Stimulated activated CD8-positive, alpha-beta memory T cell treated with anti-CD3 and anti-CD28 coated beads, Interleukin-7, amount 100 ng/mL, for 24 hours (primary cell): Measurements from ENCODE around the gene RPS3.

ENCODE experiments used
- DNase-seq: peaks from one replicate; pipeline ENCODE4 v3.0.0-alpha.2; 2020; ENCODE audit warnings: low read depth

Gene RPS3

GRCh38 chr11:75435571-75435925, 36.2 kb downstream of the RPS3 start:
- DNase-seq = no peak

DNA sequence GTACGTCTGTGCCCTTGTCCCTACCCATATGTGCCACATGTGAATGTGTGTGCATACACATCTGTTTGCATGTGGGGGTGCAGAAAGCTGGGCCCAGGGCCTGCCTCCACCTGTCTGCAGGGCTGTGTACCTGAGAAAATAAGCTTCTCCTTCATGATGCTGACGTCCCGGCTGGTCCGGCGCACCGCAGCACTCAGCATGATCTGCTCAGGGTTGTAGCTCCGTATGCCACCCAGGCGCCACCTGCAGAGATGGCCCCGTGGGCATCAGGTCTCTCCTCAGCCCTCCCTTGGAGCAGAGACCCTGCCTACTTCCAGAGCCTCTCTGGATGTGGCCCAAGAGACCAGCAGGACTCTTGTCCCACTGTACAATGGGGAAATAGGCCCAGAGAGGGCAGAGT, 37.5 kb downstream of the RPS3 start:
- no peak for DNase-seq

DNA sequence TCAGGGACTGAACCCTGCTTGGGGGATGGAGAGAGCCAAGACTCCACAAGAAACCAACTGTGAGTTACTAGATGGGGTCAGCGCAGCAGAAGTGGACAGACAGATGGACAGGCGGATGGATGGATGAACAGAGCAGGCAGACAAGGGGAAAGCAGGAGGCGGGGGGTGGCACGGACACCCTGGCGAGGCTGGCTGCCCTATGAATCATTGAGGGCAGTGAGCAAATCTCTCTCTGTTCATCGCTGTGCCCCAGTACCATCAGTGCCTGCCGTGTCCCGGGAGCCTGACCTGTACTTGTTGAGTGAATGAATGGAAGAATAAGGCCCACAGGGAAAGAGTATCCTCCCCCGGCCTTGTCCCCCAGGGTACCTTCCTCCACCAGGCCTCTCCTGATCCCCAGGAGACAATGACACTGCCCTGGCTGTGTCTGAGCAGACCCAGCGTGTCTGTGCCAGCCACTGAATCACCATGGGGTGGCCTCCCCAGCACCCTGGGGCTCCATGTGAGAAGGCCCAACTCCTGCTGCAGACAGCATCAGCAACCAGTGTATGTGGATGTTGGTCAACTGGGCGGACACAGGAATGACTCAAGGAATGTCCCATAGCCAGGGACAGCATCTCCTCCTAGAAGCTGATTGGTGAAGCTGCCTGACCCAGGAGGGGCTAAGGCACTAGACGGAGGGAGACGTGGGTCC, 38.8 kb downstream of the RPS3 start:
- DNase-seq = no peak

DNA sequence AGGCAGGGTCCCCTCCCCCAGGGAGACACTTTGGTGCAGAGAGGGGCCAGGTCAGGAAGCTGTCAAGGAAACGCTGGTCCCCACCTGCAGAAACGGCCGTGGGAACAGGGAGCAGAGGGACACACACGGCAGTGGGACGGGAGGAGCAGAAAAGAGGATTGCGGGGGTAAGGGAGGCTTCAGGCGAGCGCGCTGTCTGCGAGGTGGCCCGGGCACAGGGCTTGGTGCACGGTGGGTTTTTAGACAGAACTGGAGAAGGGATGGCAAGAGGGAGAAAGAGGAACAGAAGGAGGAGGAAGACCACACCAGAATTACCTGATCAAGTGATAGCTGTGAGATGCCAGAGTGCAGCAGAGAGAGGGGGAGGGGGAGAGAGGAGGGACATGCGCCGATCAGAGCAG, 39.7 kb downstream of the RPS3 start:
- no peak for DNase-seq

DNA sequence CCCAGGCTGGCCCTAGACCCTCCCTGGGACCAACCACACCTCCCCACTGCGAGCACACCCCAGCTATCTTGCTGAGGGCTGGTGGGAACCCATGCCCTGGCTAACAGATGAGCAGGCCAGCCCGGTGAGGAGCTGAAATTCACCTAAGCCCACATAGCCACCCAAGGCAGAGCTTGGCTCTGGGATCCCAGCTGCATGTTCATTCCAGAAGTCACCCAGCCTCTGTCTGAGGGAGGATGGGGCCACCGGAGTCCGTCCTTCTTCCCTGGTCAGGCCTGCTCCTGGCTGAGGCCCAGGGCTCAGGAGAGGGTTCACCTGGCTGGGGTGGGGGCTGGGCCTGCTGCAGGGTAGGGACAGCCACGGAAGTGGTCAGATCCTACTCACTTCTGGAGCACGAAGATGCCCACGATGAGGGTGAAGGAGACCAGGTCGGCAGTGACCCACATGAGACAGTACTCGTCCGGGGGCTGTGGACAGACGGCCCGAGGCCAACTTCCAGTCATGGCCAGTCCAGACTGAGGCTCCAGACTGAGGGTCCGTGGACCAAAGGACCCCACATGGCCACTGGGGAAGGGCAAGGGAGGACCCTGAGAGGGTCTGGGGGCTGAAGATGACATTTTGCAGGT, 40.3 kb downstream of the RPS3 start:
- DNase-seq = no peak

DNA sequence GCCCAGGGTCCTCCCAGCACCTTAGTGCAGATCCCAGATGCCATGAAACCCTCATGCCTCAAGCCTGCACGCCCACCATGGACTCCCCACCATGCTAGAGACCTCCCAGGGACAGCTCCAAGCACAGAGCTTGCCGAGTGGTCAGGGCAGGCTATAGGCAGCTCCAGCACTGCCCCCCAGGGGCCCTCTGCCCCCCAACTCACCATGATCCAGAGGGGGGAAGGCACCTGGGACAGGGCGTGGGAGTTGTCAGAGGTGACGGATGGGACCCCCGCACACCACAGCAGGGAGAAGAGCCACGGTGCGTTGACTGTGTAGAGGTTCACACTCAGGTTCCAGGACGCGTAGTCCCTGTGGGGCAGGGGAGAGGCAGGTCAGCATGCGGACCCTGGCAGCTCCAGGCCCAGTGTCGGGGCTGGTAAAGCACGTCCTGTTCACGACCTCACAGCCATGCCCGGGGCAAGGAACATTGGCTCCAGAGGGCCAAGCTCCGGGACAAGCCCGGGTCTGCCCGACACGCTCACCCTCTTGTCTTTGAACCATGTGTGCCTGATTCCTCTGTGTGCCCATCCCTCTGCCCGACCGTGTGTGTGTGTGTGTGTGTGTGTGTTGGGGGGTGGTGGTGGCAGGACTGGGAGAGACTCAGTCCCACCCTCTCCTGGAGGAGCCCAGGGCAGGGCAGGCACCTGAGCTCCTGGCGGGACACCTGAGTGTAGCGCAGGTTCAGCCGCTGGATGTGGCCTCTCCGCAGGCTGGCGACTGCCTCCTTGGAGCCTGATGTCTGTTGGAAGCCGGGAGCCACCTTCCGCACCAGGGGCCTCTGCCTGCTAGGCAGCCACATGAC, 41.9 kb downstream of the RPS3 start:
- DNase-seq = no peak

DNA sequence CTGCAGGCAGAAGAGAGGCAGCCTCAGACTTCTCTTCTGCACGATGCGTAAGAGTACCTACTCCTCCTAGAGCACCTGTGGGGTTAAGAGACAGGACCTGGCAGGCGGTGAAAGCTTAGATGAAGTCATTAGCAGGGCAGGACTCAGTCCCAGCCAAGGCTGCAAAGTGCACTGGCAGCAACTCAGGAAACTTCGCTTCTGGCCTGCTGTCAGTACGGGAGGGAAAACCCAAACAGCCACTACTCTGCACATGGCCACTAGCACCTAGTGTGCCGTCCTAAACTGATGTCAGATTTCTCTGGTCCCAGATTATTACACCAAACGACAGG, 42.5 kb downstream of the RPS3 start:
- DNase-seq = no peak

- DNase-seq = no peak
These were observed 43.0 kb downstream of the RPS3 start for GRCh38 chr11:75442161-75442885.

DNA sequence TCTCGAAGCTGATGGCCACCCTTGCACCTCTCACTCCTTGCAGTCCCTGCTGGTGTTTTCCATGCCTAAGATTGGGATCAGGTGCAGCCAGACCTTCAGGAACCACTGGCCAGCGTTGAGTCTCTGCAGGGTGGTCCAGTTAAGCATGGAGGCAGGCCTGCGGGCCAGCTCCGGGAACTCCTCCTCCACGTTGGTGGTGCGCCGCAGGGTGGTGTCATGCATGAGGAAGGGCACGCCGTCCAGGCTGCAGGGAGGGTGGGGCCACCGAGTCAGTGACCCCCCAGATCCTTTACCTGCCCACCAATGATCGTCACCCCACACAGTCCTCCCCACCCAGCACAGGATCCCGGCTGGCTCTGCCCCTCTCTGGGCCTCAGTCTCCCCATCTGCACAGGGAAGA, 43.7 kb downstream of the RPS3 start:
- DNase-seq = no peak

DNA sequence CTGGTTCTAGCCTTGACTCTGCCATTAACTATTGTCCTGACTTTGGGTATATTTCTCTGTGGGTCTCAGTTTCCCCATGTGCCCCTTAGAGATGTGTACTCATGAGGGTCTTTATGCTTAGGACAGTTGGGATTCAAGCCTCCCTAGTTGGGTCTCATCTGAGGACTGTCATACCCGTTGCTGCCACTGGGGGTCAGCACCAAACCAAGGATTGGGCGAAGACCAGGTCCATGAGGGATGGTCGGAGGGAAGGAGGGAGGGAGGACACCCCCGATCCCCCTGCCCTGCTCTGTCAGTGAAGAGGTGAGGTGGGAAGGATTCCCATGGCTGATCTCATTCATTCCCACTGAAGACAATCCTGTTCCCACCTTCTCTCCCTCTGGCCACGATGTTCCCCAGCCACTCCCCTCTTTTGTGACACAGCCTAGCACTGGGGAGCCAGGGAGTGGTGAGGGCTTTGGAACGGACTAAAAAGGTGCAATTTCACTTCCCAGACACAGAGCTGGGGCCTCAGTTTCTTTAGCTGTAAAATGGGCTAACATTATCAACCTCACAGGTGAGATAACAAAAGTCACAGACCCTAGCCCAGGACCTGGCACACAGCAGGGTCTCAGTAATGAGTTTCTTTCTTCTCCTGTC, 46.1 kb downstream of the RPS3 start:
- peak; percentile 72 for DNase-seq

- no peak for DNase-seq
These were observed 48.1 kb downstream of the RPS3 start for GRCh38 chr11:75447415-75447814.

DNA sequence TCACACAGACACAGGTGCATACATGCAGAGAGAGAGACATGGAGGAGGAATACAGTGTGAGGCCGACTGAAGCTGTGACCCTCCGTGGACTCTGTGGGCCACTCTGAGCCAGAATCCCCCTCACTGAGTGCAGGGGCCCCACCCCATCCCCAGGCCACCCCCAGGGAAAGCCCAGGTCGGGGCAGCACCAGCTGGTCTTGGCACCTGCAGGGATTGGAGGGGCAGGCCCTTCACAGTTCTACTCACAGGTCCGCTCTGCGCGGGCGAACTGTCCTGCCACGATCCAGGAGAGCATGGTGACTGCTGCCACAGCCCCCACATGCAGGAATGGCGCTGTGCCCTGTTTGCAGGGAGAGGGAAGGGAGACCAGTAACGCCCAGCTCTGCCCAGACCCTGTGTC, 50.0 kb downstream of the RPS3 start:
- no peak for DNase-seq

DNA sequence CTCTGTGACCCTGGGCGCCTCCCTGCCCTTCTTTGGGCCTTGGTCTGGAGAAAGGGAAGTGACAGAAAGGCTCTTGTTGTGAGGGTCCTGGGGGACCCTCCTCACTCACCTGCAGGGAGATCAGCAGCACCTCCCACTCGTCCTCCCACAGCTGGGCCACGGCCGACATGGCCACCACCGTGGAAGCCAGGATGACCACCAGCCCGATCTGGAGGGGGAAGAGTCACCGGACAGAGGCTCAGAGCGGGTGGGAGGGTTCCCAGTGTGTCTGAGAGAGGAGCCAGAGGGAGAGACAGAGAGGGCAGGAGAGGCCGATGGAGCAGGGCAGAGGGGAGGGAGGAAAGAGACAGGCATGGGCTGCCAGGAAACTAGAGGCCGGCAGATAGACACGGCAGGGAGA, 50.5 kb downstream of the RPS3 start:
- DNase-seq = no peak

GRCh38 chr11:75450236-75450635, 50.9 kb downstream of the RPS3 start:
- DNase-seq = no peak

GRCh38 chr11:75450826-75451821, 51.8 kb downstream of the RPS3 start:
- no peak for DNase-seq

DNA sequence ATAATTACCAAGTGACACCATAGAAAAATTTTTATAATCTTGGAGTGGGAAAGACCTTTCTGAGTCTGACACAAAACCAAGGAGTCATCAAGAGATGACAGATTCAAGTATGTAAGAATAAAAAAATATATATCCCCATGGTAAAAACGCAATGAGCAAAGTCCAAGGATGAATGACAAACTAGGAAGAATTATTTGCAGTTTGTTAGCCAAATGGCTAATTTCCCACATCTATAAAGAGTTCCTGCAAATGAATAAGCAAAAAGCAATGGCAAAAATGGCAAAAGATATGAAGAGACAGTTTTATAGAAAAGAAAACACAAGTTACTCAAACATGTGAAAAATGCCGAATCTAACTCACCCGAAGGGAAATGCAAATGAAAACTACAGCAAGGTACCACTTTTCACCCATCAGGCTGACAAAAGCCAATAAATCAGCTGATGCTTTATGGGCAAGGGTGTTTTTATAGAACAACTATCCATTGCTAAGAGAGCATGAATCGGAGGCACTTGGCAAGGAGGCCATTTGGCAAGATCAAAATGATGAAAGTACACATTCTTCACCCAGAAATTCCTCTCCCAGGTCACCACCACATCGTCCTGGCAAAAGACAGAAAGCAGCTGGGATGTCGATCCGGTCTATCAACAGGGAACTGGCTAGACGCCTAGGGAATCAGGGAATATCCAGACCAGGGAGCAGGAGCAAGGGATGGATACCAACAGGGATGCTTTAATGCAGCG, 54.8 kb downstream of the RPS3 start:
- no peak for DNase-seq

DNA sequence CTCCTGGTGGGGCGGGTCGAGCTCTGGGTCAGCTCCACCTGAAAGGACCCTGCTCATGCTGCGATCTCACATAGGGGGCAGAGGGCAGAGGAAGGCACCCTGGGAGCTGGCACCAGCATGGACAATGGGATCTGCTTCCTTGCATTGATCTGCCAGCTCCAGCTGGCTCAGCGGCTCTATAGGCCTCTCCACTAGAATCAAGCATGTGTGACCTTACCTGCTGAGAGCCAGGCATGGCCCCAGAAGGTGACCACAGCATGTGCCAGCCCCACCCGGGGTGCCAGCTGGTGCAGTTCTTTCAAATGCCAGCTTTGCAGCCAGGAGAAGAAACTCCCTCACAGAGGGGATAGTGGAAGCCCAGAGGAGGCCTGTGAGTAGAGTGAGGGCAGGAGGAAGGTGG, 55.7 kb downstream of the RPS3 start:
- no peak for DNase-seq
